ENCODE measurements around the gene C20orf202. TPM values are rescaled to one million over a fixed set of nuclear protein-coding genes. Genes with fewer than 3 reads are reported as not detected.

The C20orf202 gene
- polyA plus RNA-seq (2012; ENCODE audit: low read depth, missing spikeins): not detected

- DNase-seq (ENCODE audit: insufficient read length, low spot score) (no peak), FAIRE-seq (no peak)
- TF ChIP-seq POU2F2 (IDR thresholded peaks at IDR 0.05; ENCODE audit: low read depth, low read length) (no peak), TAF1 (IDR thresholded peaks at IDR 0.05; ENCODE audit: low read depth, low read length) (no peak), POLR2AphosphoS5 (IDR thresholded peaks at IDR 0.05; ENCODE audit: low read depth, low read length) (no peak), PAX5 (IDR thresholded peaks at IDR 0.05; ENCODE audit: insufficient read depth, low read length, severe bottlenecking) (no peak), POLR2A (IDR thresholded peaks at IDR 0.05; ENCODE audit: low read depth, low read length) (no peak), SPI1 (IDR thresholded peaks at IDR 0.05; ENCODE audit: low read depth, low read length) (no peak)
Observed at GRCh38 chr20:1202762-1203504, at the start of gene C20orf202. Gene C20orf202 (plus strand): TSS chr20:1203454. CDS start chr20:1203586, 132 bp downstream.

GRCh38 chr20:1154226-1154625 lies 49.0 kb upstream of the C20orf202 start:
- no peak for DNase-seq (ENCODE audit: insufficient read length, low spot score)
- TF ChIP-seq POLR2AphosphoS5 (IDR thresholded peaks at IDR 0.05; ENCODE audit: low read depth, low read length) (no peak), POU2F2 (IDR thresholded peaks at IDR 0.05; ENCODE audit: low read depth, low read length) (no peak), POLR2A (IDR thresholded peaks at IDR 0.05; ENCODE audit: low read depth, low read length) (no peak), PAX5 (IDR thresholded peaks at IDR 0.05; ENCODE audit: insufficient read depth, low read length, severe bottlenecking) (no peak), TAF1 (IDR thresholded peaks at IDR 0.05; ENCODE audit: low read depth, low read length) (no peak)
- FAIRE-seq: no peak

- DNase-seq (ENCODE audit: insufficient read length, low spot score) (no peak), FAIRE-seq (no peak)
- TF ChIP-seq POU2F2 (IDR thresholded peaks at IDR 0.05; ENCODE audit: low read depth, low read length) (no peak), SPI1 (IDR thresholded peaks at IDR 0.05; ENCODE audit: low read depth, low read length) (no peak), POLR2AphosphoS5 (IDR thresholded peaks at IDR 0.05; ENCODE audit: low read depth, low read length) (no peak), POLR2A (IDR thresholded peaks at IDR 0.05; ENCODE audit: low read depth, low read length) (no peak), PAX5 (IDR thresholded peaks at IDR 0.05; ENCODE audit: insufficient read depth, low read length, severe bottlenecking) (no peak), TAF1 (IDR thresholded peaks at IDR 0.05; ENCODE audit: low read depth, low read length) (no peak)
Observed at GRCh38 chr20:1154691-1155090, 48.6 kb upstream of the C20orf202 start.

- no peak for TF ChIP-seq TAF1 (IDR thresholded peaks at IDR 0.05; ENCODE audit: low read depth, low read length)
- no peak for TF ChIP-seq POU2F2 (IDR thresholded peaks at IDR 0.05; ENCODE audit: low read depth, low read length)
- no peak for TF ChIP-seq SPI1 (IDR thresholded peaks at IDR 0.05; ENCODE audit: low read depth, low read length)
- TF ChIP-seq POLR2A (IDR thresholded peaks at IDR 0.05; ENCODE audit: low read depth, low read length): no peak
- TF ChIP-seq PAX5 (IDR thresholded peaks at IDR 0.05; ENCODE audit: insufficient read depth, low read length, severe bottlenecking): no peak
- TF ChIP-seq POLR2AphosphoS5 (IDR thresholded peaks at IDR 0.05; ENCODE audit: low read depth, low read length): no peak
- DNase-seq (ENCODE audit: insufficient read length, low spot score): no peak
- FAIRE-seq: no peak
Observed at GRCh38 chr20:1155342-1155741, 47.9 kb upstream of the C20orf202 start.

GRCh38 chr20:1160496-1160895 lies 42.8 kb upstream of the C20orf202 start:
- FAIRE-seq: no peak
- TF ChIP-seq SPI1 (IDR thresholded peaks at IDR 0.05; ENCODE audit: low read depth, low read length) (no peak), TAF1 (IDR thresholded peaks at IDR 0.05; ENCODE audit: low read depth, low read length) (no peak), POLR2A (IDR thresholded peaks at IDR 0.05; ENCODE audit: low read depth, low read length) (no peak), POLR2AphosphoS5 (IDR thresholded peaks at IDR 0.05; ENCODE audit: low read depth, low read length) (no peak), POU2F2 (IDR thresholded peaks at IDR 0.05; ENCODE audit: low read depth, low read length) (no peak), PAX5 (IDR thresholded peaks at IDR 0.05; ENCODE audit: insufficient read depth, low read length, severe bottlenecking) (no peak)
- DNase-seq (ENCODE audit: insufficient read length, low spot score): no peak

GRCh38 chr20:1160991-1161390 lies 42.3 kb upstream of the C20orf202 start:
- DNase-seq (ENCODE audit: insufficient read length, low spot score) (no peak), FAIRE-seq (no peak)
- TF ChIP-seq TAF1 (IDR thresholded peaks at IDR 0.05; ENCODE audit: low read depth, low read length) (no peak), POLR2A (IDR thresholded peaks at IDR 0.05; ENCODE audit: low read depth, low read length) (no peak), PAX5 (IDR thresholded peaks at IDR 0.05; ENCODE audit: insufficient read depth, low read length, severe bottlenecking) (no peak), SPI1 (IDR thresholded peaks at IDR 0.05; ENCODE audit: low read depth, low read length) (no peak), POU2F2 (IDR thresholded peaks at IDR 0.05; ENCODE audit: low read depth, low read length) (no peak), POLR2AphosphoS5 (IDR thresholded peaks at IDR 0.05; ENCODE audit: low read depth, low read length) (no peak)

- no peak for TF ChIP-seq POLR2AphosphoS5 (IDR thresholded peaks at IDR 0.05; ENCODE audit: low read depth, low read length)
- no peak for TF ChIP-seq SPI1 (IDR thresholded peaks at IDR 0.05; ENCODE audit: low read depth, low read length)
- TF ChIP-seq POU2F2 (IDR thresholded peaks at IDR 0.05; ENCODE audit: low read depth, low read length): no peak
- no peak for TF ChIP-seq PAX5 (IDR thresholded peaks at IDR 0.05; ENCODE audit: insufficient read depth, low read length, severe bottlenecking)
- FAIRE-seq: no peak
- no peak for DNase-seq (ENCODE audit: insufficient read length, low spot score)
Observed at GRCh38 chr20:1163105-1163504, 40.1 kb upstream of the C20orf202 start.

- no peak for FAIRE-seq
- TF ChIP-seq PAX5 (IDR thresholded peaks at IDR 0.05; ENCODE audit: insufficient read depth, low read length, severe bottlenecking): no peak
- DNase-seq (ENCODE audit: insufficient read length, low spot score): no peak
Observed at GRCh38 chr20:1163653-1164052, 39.6 kb upstream of the C20orf202 start.

GRCh38 chr20:1164871-1165270 lies 38.4 kb upstream of the C20orf202 start:
- no peak for FAIRE-seq
- TF ChIP-seq POLR2A (IDR thresholded peaks at IDR 0.05; ENCODE audit: low read depth, low read length): no peak
- no peak for TF ChIP-seq SPI1 (IDR thresholded peaks at IDR 0.05; ENCODE audit: low read depth, low read length)
- TF ChIP-seq POU2F2 (IDR thresholded peaks at IDR 0.05; ENCODE audit: low read depth, low read length): no peak
- no peak for TF ChIP-seq TAF1 (IDR thresholded peaks at IDR 0.05; ENCODE audit: low read depth, low read length)
- TF ChIP-seq POLR2AphosphoS5 (IDR thresholded peaks at IDR 0.05; ENCODE audit: low read depth, low read length): no peak
- TF ChIP-seq PAX5 (IDR thresholded peaks at IDR 0.05; ENCODE audit: insufficient read depth, low read length, severe bottlenecking): no peak
- no peak for DNase-seq (ENCODE audit: insufficient read length, low spot score)

- TF ChIP-seq POU2F2 (IDR thresholded peaks at IDR 0.05; ENCODE audit: low read depth, low read length) (no peak), TAF1 (IDR thresholded peaks at IDR 0.05; ENCODE audit: low read depth, low read length) (no peak), POLR2AphosphoS5 (IDR thresholded peaks at IDR 0.05; ENCODE audit: low read depth, low read length) (no peak), SPI1 (IDR thresholded peaks at IDR 0.05; ENCODE audit: low read depth, low read length) (no peak), PAX5 (IDR thresholded peaks at IDR 0.05; ENCODE audit: insufficient read depth, low read length, severe bottlenecking) (no peak), POLR2A (IDR thresholded peaks at IDR 0.05; ENCODE audit: low read depth, low read length) (no peak)
- DNase-seq (ENCODE audit: insufficient read length, low spot score): no peak
- FAIRE-seq: no peak
Observed at GRCh38 chr20:1165521-1165920, 37.7 kb upstream of the C20orf202 start.
